Inferior parietal cortex (tissue), 1 donor: ENCODE measurements around the gene CLEC7A.

ENCODE experiments used
- DNase-seq: peaks from one replicate; pipeline ENCODE4 v3.0.0-alpha.2; 2016; ENCODE audit errors: extremely low spot score

Gene CLEC7A

DNA sequence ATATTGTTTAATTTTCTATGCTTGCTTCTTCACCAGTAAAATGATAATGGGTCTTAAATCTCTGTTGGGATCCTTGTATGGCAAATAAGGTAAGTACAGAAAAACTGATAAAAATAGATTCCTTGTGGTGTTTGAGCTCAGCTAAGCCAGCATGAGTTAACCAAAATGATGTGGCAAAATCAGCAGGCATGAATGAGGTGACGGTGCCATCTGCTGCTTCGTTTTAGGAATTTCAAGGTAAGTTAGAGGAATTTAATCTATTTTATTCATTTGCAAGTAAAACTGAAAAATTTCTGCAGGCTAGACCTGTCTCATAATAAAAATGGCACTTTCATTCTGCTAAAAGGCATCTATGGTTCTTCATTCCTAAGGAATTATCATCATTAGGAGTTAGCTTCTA is 10.0 kb upstream of the CLEC7A start:
- DNase-seq = peak; percentile 72

DNA sequence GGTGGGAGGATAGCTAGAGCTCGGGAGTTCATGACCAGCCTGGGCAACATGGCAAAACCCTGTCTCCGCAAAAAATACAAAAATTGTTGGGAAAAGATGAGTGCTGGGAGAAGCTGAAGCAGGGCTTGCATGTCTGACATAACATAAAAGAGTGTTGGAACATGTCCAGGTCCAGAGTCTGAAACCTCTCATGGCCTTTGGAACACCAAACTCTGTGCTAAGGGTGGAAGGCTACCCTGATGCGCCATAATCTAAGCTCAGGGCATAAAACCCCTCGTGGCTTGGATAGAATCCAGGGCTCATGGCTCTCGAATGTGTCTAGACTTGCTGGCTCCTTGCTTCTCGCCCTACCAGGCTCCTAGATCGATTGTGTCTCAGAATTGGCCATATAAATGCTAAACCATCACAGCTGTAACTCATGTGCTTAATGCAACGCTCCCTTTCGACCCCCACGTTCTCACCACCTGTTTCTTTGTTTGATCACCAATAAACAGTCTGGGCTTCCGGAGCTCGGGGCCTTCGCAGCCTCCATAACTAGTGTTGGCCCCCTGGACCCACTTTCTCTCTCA is 6.7 kb upstream of the CLEC7A start:
- no peak for DNase-seq

GRCh38 chr12:10135126-10135525 is 5.1 kb upstream of the CLEC7A start:
- DNase-seq = no peak

- no peak for DNase-seq
Observed at GRCh38 chr12:10132850-10133370, 2.9 kb upstream of the CLEC7A start.

DNA sequence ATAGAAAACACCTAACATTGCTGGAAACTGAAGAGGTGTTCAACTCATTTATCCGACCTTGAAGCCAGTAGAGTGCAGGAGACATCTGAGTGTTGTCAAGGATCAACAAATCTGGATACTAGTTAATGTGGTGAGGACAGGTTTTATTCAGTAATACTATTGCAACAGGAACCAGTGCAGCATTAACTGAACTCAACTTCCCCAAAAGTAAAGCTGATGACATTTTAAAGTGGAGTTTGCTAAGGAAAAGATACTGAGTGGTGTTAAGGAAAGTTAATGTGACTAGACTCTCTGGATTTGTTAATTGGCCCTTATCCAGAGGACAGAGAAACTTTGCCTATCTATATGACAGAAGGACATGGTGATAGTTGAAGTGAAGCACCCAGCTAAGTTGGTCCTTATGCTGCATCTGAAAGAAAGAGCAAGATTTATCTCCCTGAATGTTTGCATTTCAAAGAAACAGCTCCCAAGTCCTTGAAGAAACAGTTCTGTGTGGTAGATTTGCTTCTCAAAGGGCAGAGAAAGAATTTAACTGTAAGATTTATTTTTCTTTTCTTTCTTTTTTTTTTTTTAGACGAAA is 1.2 kb upstream of the CLEC7A start:
- no peak for DNase-seq

GRCh38 chr12:10128687-10129086 is 1.3 kb downstream of the CLEC7A start:
- no peak for DNase-seq

- no peak for DNase-seq
Observed at GRCh38 chr12:10126413-10126812, 3.6 kb downstream of the CLEC7A start.

- DNase-seq = no peak
Observed at GRCh38 chr12:10122689-10123088, 7.3 kb downstream of the CLEC7A start.

- DNase-seq = no peak
Observed at GRCh38 chr12:10121278-10121677, 8.7 kb downstream of the CLEC7A start.

DNA sequence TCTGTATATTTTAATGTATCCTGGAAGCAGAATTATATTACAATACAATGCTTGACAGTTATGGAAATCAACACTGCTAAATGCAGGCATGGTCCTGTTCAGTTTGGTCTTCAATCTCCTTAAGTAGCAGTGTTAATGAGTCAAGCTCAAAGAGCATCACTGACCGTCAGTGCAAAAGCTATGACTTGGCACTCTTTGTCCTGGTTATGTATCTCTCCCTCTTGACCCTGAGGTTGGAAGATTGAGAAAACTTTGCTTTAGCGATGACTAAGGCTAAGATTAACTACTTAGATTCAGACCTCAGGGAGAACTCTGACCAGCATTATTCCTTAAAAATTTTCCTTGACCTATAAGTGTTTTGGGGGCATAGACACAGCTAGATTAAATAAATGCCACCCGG is 10.9 kb downstream of the CLEC7A start:
- no peak for DNase-seq

DNA sequence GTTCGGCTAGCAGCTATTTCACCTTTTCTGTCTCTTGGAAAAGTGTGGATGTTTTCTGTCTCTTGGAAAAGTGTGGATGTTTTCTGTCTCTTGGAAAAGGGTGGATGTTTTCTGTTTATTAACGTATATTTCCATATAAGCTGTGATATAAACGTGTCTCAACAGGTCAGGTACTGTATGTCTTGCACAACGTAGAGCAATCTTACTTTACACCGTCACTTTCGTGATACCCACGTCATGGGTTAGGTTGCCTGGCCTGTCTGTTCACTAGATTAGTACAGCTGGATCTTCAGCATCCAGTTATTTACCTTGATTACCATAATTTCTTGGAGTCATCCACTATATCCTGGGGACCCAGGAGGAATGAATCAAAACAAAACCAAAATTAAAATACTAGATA is 14.1 kb downstream of the CLEC7A start:
- DNase-seq = no peak

GRCh38 chr12:10115311-10115710 is 14.7 kb downstream of the CLEC7A start:
- no peak for DNase-seq

DNA sequence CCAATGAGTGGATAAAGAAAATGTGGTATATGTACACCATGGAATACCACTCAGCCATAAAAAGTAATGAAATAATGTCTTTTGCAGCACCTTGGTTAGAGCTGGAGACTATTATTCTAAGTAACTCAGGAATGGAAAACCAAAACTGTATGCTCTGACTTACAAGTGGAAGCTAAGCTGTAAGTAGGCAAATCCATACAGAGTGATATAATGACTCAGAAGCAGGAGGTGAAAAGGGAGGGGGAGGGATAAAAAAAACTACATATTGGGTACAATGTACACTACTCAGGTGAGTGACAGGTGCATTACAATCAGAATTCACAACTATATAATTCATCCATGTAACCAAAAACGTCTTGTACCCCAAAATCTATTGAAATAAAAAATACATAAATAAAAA is 16.1 kb downstream of the CLEC7A start:
- no peak for DNase-seq

DNA sequence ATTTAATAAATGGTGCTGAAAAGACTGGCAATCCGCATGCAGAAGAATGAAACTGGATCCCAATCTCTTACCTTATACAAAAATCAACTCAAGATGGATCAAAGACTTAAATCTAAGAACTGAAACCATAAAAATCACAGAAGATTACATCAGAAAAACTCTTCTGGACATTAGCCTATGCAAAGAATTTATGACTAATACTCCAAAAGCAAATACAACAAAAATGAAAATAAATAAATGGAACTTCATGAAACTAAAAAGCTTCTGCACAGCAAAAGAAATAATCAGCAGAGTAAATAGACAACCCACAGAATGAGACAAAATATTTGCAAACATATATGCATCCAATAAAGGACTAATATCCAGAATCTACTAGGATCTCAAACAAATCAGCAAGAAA is 16.9 kb downstream of the CLEC7A start:
- DNase-seq = no peak

GRCh38 chr12:10111451-10111850 is 18.5 kb downstream of the CLEC7A start:
- no peak for DNase-seq

- no peak for DNase-seq
Observed at GRCh38 chr12:10110256-10110844, 19.6 kb downstream of the CLEC7A start.

DNA sequence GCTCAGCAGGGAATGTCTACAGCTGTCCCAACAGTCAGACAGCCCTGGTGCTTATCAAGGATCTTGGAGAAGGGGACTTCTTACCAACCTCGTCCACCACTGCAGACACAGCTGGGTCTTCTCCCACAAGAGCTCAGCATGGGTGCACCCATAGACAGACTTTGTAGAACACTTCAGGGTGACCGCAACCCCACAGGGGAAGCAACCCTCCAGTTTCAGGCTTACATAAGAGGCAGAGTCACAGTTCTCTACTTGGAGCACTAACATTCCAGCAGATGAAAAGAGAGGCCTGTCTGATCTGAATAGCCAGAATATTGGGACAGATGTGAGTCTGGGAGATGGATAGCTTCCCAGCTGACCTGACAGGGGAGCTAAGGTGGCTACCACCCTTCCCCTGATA is 27.7 kb downstream of the CLEC7A start:
- no peak for DNase-seq

GRCh38 chr12:10101648-10102220 is 28.3 kb downstream of the CLEC7A start:
- DNase-seq = no peak

DNA sequence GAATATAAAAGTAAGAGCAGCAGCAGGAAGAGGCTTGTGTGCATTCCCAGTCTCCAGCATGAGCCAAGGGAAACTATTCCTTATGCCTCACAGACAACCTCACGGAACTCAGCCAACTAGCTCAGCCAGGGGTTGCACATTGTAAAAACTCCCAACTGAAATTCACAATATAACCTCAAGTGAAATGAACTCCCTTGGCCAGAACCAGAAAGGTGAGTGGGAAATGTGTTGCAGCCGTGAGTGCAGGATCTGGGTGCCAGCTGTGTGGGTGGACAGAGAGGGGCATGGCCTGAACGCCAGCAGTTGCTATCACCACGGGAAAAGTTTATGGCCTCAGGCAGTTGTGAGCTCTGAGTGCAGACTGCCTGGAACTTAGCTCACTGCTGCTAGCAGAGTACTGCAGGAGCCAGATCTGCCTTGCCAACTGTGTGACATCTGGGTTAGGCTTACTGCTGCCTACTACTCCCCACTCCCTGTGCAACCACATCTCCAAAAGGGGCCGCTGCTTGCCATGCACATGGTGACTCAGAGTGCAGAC is 28.9 kb downstream of the CLEC7A start:
- no peak for DNase-seq

- DNase-seq = no peak
Observed at GRCh38 chr12:10098791-10099190, 31.2 kb downstream of the CLEC7A start, which contains the start of gene CLEC1A. TSS of gene CLEC1A (minus strand) at chr12:10098985. CDS start at chr12:10098922, 63 bp downstream.

DNA sequence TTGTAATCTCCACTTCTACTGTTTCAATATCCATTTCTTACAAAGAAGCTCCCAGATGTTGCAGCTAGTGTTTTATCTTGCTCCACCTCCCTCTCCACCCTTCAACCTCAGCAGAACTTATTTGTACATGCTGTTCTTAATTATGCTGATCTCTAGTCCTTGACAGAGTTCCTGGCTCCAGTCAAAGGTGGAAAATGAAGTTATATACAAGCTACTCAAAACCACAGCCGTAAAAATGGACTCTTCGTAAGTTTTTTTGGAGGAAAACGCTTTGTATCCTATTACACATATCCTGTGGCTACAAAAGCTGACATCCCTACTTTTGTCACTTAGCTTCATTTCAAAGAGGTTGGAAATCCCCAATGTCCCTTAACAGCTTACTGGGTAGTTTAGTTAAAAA is 32.5 kb downstream of the CLEC7A start:
- no peak for DNase-seq

DNA sequence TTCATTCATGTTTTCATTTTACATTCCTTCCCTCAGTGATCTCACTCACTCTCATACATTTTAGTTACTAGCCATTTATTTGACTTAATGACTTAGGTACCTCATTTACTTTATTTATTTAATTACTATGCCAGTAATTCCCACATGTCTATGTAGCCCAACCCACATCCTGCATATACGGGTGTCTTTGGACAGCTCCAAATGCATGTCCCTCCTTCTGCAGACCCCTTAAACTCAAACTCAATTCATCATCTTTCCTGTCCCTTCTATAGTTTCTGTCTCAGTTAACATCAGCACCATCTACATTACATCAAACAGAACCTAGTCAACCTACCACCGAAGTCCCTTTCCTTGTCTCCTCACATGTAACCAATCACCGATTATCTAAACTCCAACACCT is 34.0 kb downstream of the CLEC7A start:
- no peak for DNase-seq
